ENCODE data around the gene RRP1. TPM values are rescaled to one million over a fixed set of nuclear protein-coding genes. Genes with fewer than 3 reads are reported as not detected.
"Not testable (repeated sequence)": the region's sequence is repeated elsewhere in the genome, so short reads cannot be mapped to it uniquely, and the experiment has no call there.

Gene RRP1
- total and polyA plus RNA-seq, 8 donors, result 7.6 to 18.4 (median 12.3) TPM

GRCh38 chr21:43818685-43819084 lies 29.3 kb downstream of the RRP1 start:
- TF ChIP-seq, protein P1, sequence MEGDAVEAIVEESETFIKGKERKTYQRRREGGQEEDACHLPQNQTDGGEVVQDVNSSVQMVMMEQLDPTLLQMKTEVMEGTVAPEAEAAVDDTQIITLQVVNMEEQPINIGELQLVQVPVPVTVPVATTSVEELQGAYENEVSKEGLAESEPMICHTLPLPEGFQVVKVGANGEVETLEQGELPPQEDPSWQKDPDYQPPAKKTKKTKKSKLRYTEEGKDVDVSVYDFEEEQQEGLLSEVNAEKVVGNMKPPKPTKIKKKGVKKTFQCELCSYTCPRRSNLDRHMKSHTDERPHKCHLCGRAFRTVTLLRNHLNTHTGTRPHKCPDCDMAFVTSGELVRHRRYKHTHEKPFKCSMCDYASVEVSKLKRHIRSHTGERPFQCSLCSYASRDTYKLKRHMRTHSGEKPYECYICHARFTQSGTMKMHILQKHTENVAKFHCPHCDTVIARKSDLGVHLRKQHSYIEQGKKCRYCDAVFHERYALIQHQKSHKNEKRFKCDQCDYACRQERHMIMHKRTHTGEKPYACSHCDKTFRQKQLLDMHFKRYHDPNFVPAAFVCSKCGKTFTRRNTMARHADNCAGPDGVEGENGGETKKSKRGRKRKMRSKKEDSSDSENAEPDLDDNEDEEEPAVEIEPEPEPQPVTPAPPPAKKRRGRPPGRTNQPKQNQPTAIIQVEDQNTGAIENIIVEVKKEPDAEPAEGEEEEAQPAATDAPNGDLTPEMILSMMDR (IDR thresholded peaks at IDR 0.05), result no peak
- 83 to 84% methylated on average over 3 of the region's 3 CpGs for WGBS, 2 donors
- H3K4me3 ChIP-seq, result no peak overlapping the region
- H3K27ac ChIP-seq, result no peak overlapping the region
- peak in 1 of 4 donors; percentile 26 for ATAC-seq
- H3K9me3 ChIP-seq, result no peaks in the 10 kb centered on the region
- no peaks in the 10 kb centered on the region for H3K36me3 ChIP-seq
- H3K4me1 ChIP-seq, result peaks cover 0 to 4% (median 0%) of the 10 kb centered on the region in 3 donors
- DNase-seq, result peak in 1 of 6 donors; percentile 31
- intact Hi-C loops (cut with DNase I), result loop anchor here in 1 of 3 donors (10.0 kb wide), 1 partner anchor 126 kb away; no protein-coding TSS in a partner anchor
- H3K27me3 ChIP-seq, result no peaks in the 10 kb centered on the region
- no peak for FAIRE-seq

DNA sequence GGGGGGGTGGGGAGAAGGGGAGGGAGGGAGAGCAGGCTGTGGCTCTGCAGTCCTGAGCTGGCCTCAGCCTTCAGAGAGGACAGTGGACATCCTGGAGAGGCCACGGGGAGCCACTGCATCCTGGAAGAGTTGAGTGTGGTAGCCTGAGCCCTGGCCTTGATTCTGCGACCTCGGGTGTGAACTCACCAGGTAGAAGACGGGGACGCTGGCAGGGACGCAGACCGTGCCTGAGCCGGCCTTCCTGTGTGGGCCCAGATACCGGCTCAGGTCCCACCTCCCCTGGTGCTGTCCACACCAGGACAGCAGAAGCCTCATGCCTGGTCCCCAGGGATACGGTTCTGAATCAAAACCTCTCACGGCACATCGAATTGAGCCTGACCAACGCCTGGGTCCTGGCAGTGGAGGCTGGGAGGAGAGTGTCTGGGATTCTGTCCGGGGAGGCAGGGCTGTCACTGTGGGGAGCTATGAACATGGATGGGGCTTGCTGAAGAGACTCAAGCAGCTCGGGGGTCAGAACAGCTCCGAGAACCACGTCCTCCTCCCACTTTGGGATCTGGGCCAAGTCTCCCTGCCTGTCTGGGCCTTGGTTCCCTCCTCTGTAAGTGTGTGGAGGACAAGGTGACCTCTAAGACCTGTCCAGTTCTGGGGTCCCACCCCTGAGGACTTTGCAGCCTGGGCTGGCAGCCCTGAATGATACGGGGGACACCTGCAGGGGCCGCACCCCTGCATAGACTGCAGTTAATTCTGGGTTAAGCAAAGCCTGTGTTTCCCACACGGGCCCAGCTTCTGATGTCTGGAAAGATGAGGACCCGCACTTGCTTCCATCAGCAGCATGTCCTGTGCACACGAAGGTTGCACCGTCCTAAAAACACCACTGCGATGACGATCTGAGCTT lies 30.4 kb downstream of the RRP1 start:
- TF ChIP-seq, protein P1 (IDR thresholded peaks at IDR 0.05), result no peak
- Histone ChIP-seq H3K4me3 (no peak overlapping the region), H3K4me1 (peaks cover 0 to under 1% (median 0%) of the 10 kb centered on the region in 3 donors), H3K36me3 (no peaks in the 10 kb centered on the region), H3K27me3 (no peaks in the 10 kb centered on the region), H3K9me3 (no peaks in the 10 kb centered on the region), H3K27ac (no peak overlapping the region)
- no peak for ATAC-seq
- intact Hi-C loops (cut with DNase I), result loop anchor here in 1 of 3 donors (10.0 kb wide), 1 partner anchor 125 kb away; no protein-coding TSS in a partner anchor
- peak in 2 of 6 donors; percentile 43 to 50 for DNase-seq
- FAIRE-seq, result no peak
- 91 to 92% methylated on average over 24 to 25 of the region's 25 CpGs for WGBS, 2 donors

DNA sequence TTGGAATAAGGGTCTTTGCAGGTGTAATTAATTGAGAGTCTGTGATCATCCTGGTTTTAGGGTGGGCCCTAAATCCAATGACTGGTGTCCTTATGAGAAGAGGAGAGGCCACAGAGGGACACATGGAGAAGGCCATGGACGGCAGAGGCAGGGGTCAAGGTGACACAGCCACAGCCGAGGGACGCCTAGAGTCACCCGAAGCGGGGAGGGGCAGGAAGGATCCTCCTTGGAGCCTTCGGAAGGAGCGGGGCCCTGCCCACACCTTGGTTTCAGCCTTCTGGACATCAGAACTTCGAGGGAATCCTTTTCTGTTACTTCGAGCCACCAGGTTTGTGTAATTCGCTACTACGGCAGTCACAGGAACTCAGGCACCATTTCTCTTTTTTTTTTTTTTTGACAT lies 31.1 kb downstream of the RRP1 start:
- intact Hi-C loops (cut with DNase I), result no loop called here
- Histone ChIP-seq H3K9me3 (no peaks in the 10 kb centered on the region), H3K27ac (no peak overlapping the region), H3K4me3 (no peak overlapping the region), H3K36me3 (no peaks in the 10 kb centered on the region), H3K4me1 (no peaks in the 10 kb centered on the region), H3K27me3 (no peaks in the 10 kb centered on the region)
- TF ChIP-seq, protein P1 (IDR thresholded peaks at IDR 0.05), result no peak
- FAIRE-seq (no peak), ATAC-seq (no peak), DNase-seq (peak in 1 of 6 donors; percentile 23)
- 88 to 89% methylated on average over 11 of the region's 11 CpGs for WGBS, 2 donors

GRCh38 chr21:43822166-43822565 lies 32.8 kb downstream of the RRP1 start:
- peak in 2 of 6 donors; percentile 31 to 47 for DNase-seq
- H3K9me3 ChIP-seq; H3K27me3 ChIP-seq; H3K27ac ChIP-seq; intact Hi-C loops (cut with DNase I); FAIRE-seq; H3K4me3 ChIP-seq; ATAC-seq; H3K36me3 ChIP-seq; H3K4me1 ChIP-seq: not testable (repeated sequence)
- WGBS, 2 donors, result 93 to 97% methylated on average over 23 to 25 of the region's 25 CpGs

DNA sequence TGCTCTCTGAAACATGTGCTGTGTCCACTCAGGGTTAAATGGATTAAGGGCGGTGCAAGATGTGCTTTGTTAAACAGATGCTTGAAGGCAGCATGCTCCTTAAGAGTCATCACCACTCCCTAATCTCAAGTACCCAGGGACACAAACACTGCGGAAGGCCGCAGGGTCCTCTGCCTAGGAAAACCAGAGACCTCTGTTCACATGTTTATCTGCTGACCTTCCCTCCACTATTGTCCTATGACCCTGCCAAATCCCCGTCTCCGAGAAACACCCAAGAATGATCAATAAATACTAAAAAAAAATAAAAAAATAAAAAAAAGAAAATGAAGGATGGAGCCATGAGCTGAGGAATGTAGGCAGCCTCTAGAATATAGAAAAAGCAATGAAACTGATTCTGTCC lies 33.4 kb downstream of the RRP1 start:
- FAIRE-seq; intact Hi-C loops (cut with DNase I); H3K27me3 ChIP-seq; H3K27ac ChIP-seq; H3K36me3 ChIP-seq; ATAC-seq; DNase-seq; H3K4me1 ChIP-seq; H3K9me3 ChIP-seq; H3K4me3 ChIP-seq: not testable (repeated sequence)
- 71 to 88% methylated on average over 2 of the region's 5 CpGs for WGBS, 2 donors

Measured in pancreas (tissue), 10 donors.